ENCODE measurements around the gene MPLKIP.
"Not testable (repeated sequence)": the region's sequence is repeated elsewhere in the genome, so short reads cannot be mapped to it uniquely, and the experiment has no call there.

Gene MPLKIP

DNA sequence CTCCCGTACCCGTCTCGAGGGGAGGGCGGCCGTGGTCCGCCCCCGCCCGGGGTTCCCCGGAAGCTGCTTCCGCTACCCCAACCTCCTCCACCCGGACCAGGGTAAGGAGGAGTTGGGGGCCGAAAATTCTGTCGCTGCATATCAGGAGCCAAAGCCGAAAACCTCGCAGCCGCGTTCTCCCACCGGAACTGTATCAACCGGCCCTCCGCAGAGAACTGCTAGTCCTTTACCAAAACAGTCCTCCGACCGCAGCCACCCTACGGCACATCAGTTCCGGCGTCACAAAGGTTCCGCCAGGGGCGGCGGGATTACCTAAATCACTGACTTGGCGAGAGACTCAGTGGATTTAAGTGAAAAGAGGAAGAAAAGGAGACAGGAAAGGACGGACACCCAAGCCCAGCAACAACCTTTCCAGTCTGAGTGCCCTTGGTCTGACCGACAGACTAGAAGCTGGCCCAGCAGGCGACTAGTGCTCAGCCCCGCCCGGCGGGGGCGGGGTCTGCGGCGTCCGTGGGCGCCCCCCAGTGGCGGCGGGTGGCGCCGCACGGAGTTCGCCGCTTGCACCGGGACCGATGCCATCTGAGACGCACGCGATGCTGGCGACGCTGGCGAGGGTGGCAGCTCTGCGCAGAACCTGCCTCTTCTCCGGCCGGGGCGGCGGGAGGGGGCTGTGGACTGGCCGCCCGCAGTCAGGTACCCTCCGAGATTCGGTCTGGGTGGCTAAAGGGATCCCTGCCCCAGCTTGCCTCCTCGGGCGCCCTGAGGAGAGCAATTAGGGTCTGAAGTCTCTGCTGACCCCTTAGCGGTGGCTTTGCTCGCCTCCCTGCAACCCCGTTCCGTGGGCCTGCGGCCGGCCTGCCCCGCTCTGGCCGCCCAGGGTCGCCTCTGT, at the start of gene MPLKIP, which contains the start of gene SUGCT:
Gene MPLKIP, minus strand, starts transcription at position 195 of the 889 bp plus-strand sequence. Its CDS starts 55 bp downstream, at position 140.
Gene SUGCT, plus strand, starts transcription at position 578 of the 889 bp plus-strand sequence.
- DNase-seq (ENCODE audit: low spot score): peak; percentile 97

DNA sequence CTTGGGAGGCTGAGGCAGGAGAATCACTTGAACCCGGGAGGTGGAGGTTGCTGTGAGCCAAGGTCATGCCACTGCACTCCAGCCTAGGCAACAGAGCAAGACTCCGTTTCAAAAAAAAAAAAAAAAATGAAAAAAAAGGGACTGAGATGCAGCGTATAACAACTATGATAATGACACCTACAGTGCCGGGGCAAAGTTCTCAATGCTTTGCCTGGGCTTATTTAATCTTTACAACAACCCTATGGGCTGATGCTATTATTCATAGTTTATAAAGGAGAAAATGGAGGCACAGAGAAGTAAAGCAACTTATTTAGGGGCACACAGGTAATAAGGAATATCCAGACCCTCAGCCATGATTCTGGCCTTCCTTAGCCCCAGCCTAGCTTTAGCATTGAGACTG, 48.0 kb upstream of the MPLKIP start:
- DNase-seq (ENCODE audit: low spot score): no peak

DNA sequence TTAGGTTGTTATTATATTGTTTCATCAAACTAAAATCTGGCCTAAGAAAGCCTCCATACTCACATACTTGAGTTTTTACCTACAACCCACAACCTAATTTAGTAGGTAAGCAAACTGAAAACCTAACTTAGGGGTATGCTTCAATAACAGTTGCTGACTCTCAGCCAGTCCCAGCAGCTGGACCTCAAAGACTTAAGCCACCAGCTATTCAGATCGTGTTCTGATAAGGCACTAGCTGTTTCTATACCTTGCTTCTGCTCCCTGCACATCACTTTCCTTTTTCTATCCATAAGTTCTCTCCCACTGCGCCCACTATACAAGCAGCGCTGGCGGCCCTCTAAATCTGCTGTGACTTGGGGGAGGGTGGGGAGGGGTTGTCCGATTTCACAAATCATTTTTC, 42.6 kb upstream of the MPLKIP start:
- no peak for DNase-seq (ENCODE audit: low spot score)

DNA sequence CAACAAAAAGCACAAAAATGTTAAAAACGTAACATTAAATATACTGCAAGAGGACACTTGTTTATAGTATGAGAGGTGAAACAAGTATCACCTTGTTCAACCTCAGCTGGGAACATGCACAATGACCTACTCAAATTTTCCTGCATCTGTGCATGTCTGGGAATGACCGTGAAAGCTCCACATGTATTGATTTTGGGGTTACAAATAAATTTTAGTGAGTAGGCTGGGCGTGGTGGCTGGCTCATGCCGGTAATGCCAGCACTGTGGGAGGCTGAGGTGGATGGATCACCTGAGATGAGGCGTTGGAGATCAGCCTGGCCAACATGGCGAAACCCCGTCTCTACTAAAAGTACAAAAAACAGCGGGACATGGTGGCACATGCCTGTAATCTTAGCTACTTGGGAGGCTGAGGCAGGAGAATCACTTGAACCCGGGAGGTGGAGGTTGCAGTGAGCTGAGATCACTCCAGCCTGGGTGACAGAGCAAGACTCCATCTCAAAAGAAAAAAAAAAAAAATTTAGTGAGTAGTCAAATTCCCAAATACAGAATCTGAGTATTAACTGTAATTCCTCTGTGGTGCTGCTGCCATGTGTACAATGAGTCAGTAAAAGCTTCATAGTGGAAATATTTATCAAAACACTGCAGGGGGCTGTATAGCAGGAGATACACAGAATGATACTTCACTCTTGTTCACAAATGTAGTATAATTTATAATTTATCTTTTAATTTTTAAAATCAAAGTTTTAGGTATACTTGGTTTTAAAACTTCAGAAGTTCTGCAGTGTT, 41.5 kb upstream of the MPLKIP start:
- peak; percentile 58 for DNase-seq (ENCODE audit: low spot score)

DNA sequence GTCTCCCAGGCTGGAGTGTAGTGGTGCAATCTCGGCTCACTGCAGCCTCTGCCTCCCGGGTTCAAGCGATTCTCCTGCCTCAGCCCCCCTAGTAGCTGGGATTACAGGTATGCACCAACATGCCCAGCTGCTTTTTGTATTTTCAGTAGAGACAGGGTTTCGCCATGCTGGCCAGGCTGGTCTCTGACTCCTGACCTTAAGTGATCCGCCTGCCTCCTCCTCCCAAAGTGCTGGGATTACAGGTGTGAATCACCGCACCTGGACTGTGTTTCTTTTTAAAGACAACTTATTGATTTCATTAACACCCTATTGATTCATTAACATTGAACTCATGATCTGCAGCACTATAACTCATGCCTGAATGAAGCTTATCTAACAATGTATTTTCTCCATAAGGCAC, 40.8 kb upstream of the MPLKIP start:
- DNase-seq (ENCODE audit: low spot score): not testable (repeated sequence)

DNA sequence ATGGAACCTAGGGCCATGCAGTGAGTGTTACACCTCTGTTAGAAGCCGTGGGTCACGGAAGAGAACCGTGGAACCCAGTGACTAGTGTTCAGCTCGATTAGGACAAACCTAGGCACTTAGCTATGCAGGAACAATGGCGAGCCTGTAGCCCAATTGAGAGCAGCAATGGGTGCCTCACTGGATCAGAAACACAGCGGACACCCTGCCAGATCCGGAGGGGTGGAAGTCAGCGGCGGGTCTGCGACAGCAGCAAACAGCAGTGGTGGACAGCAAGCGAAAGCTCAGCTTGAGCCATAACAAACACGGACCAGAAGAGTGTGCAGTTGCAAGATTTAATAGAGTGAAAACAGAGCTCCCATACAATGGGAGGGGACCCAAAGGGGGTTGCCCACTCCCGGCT, 38.7 kb upstream of the MPLKIP start:
- DNase-seq (ENCODE audit: low spot score): not testable (repeated sequence)

DNA sequence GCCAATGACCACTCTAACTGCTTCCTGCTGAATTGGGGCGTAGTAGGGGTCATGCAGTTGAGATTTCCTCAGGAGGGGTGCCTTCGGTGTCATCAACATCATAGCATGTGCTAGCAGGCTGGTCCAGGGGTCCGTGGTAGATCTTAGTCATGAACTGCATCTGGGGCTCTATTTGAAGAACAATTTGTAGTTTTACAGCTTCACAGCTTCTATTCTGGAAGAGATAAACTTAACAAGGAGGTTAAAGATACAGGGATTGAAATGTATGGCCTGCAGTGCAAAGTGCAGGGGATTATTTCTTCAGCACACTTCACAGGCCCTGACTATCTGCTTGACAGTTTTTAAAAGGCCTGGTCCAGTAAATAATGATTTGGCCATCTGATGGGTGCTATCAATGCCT, 33.8 kb upstream of the MPLKIP start:
- not testable (repeated sequence) for DNase-seq (ENCODE audit: low spot score)

DNA sequence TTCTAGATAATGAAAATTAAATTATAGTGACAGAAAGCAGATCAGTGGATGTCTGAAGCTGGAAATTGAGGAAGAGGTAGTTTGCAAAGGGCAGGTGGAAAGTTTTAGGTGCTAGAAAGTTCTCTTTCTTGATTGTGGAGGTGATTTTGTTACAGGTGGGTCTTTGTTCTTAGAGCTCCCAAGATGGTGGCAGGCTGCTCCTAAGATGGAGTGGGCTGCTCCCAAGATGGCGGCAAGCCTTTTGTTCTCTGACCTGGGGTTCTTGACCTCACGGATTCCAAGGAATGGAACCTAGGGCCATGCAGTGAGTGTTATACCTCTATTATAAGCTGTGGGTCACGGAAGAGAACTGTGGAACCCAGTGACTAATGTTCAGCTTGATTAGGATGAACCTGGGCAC, 32.9 kb upstream of the MPLKIP start:
- DNase-seq (ENCODE audit: low spot score): no peak

DNA sequence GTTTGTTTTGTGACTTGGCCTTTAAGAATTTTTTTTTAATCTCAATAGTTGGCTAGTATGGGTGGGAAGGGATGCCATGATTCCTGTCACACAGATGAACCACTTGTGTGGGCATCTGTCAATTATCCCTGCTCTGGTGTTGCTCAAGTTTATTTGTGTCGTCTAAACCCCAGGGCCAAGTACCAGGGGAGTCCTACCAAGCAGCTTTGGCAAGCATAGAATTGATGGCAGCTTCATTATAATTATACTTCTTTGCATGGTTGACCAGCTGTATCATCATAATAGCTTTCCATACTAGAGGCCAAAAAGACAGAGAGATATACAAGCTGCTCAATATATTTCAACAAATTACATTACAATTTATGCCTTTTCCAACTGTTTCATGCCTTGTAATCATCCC, 30.8 kb upstream of the MPLKIP start:
- no peak for DNase-seq (ENCODE audit: low spot score)

DNA sequence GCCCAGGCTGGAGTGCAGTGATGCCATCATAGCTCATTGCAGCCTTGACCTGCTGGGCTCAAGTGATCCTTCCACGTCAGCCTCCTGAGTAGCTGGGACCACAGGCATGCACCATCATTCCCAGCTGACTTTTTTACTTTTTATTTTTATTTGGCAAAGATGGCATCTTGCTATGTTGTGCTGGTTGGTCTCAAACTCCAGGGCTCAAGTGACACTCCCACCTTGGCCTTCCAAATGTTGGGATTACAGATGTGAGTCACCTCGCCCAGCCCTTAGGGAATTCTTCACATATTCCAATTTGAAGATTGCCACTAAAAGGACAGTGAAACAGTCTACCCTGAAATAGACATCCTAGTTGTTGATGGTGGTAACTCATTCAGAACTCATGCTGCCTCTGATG, 28.1 kb upstream of the MPLKIP start:
- DNase-seq (ENCODE audit: low spot score): no peak

DNA sequence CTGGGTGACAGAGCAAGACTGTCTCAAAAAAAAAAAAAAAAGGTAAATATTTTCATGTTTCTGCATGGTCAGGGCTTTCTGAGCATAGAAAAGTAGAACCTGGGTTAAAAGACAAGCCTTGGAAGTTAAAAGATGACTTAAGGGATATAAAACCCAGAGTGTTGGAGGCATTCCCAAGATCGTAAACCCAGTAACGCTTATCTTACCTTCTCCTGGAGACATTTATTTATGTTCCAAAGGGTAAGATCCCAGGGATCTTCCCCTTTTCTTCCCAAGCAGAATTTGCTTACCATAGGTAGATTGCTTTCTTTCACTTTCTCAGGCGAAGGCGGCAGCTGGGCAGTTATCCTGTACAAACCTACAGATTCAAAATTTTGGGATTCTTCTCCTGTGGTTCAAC, 22.6 kb upstream of the MPLKIP start:
- DNase-seq (ENCODE audit: low spot score): no peak

DNA sequence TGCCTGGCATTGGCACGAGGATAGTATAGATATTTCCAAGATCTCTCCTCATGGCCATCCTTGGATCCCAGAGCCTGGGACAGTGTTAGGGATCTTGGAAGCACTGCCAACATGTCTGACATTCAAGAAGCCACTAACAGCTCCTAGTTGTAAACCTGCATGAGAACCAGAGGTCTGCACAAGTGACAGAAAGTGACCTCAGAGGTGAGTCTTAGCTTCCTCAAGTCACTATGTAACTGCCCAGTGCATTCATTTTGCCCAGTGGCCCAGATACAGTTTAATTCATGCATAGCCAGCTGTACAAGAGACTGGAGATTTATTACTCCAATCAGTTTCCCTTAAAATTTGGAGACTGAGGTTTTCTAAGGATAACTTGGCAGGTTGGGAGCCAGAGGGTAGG, 17.1 kb upstream of the MPLKIP start:
- no peak for DNase-seq (ENCODE audit: low spot score)

DNA sequence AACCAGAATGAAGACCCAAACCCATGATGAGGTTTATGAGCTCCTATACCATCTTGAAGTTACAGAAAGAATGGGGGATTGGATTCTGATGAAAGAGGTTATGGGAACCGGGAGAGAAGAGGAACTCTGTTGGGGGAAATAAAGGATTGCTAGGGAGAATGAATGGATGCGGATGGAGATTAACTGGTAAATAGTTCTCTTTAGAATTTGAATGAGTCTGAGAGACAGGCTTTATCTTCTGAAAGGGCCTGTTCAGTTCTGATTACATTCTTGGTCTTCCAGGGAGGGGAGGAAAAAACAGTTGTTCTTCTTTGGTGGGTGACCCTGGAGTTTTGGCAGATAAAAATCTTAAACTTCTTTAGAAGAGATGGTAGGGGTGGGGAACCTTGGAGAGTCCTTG, 14.2 kb upstream of the MPLKIP start:
- no peak for DNase-seq (ENCODE audit: low spot score)

DNA sequence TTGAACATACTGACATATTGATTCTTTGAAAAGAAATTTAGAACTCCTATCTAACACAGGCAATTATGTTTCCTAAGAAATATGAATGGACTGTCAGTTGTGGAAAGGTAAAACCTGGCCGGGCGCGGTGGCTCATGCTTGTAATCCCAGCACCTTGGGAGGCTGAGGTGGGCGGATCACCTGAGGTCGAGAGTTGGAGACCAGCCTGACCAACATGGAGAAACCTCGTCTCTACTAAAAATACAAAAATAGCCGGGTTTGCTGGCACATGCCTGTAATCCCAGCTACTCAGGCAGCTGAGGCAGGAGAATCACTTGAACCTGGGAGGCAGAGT, 13.8 kb upstream of the MPLKIP start:
- DNase-seq (ENCODE audit: low spot score): not testable (repeated sequence)

DNA sequence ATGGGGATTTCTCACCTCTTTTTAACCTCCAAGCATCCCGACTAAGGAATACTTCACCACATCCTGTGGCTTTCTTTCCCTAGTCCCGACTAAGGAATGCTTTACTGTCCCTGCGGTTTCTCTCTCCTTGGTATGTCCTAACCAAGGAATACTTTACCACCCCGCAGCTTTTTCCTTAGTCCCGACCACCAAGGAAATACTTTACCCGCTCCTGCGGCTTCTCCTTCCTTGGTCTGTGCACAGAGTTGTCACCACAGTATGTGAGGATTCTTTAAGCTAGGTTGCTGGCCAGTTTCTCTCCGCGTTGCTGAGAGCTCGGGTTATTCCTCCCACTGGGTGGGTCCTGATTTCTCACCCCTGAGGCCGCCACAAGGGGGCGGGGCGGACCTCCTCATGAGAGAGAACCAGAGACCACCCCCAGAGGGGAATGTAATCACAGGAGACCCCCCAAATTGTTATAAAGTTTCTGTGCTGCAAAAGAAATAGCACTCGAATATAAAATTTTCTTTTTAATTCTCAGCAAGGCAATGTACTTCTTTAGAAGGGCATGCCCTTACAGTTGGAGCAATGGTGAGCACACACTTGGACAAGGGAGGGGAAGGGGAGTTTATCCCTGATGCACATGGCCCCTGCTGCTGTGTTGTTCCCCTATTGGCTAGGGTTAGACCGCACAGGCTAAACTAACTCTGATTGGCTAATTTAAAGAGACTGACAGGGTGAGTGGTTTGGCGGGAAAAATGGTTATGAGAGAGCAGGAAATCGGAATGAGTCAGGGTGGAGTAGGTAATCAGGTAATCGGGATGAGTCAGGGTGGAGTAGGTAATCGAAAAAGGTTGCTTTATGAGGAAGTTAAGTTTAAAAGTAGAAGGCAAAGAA, 13.2 kb upstream of the MPLKIP start:
- no peak for DNase-seq (ENCODE audit: low spot score)

DNA sequence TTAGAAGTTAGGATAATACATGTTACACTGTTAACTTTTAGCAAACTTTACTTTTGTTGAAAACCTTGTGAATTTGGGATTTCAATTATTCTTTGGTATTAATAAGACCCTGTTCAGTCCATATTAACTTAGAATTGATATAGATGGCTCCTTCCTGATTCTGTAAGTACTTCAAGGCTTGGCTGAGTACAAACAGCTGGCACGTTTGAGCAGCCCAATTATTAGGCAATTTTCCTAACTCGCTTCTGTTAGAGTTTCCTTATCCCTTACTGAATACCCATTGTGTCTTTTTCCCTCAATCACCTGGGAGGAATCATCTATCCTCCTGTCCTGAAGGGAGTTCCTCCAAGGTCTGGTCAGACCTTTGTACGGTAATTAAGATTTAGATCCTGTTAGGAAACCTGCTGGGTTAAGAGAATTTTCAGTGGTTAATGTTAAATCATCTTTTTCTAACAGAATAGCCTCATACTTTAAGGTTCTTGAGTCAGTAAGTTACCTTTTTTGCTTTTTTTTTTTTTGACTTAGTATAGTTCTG, 11.2 kb upstream of the MPLKIP start:
- not testable (repeated sequence) for DNase-seq (ENCODE audit: low spot score)

DNA sequence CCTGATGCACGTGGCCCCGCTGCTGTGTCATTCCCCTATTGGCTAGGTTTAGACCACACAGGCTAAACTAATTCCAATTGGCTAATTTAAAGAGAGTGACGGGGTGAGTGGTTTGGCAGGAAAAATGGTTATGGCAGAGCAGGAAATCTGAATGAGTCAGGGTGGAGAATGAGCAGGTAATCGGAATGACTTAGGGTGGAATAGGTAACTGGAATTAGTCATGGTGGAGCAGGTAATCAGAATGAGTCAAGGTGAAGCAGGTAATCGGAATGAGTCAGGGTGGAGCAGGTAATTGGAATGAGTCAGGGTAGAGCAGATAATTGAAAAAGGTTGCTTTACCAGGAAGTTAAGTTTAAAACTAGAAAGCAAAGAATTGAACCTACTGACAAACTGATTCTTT, 7.5 kb upstream of the MPLKIP start:
- DNase-seq (ENCODE audit: low spot score): not testable (repeated sequence)

DNA sequence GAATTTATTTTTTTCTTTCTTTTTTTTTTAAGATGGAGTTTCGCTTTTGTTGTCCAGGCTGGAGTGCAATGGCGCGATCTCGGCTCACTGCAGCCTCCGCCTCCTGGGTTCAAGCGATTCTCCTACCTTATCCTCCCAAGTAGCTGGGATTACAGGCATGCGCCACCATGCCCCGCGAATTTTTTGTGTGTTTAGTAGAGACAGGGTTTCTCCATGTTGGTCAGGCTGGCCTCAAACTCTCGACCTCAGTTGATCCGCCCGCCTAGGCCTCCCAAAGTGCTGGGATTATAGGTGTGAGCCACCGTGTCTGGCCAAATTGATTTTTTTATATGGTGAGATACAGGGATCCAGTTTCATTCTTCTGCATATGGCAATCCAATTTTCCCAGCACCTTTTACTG, 5.5 kb upstream of the MPLKIP start:
- not testable (repeated sequence) for DNase-seq (ENCODE audit: low spot score)

DNA sequence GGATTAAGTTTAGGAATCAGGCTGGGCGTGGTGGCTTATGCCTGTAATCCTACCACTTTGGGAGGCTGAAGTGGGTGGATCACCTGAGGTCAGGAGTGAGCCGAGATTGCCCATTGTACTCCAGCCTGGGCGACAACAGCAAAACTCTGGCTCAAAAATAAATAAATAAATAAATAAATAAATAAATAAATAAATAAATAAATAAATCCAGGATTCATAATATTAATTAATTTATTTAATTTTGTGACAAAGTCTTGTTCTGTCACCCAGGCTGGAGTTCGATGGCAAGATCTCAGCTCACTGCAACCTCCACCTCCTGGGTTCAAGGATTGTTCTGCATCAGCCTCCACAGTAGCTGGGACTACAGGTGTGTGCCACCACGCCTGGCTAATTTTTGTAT, 4.6 kb upstream of the MPLKIP start:
- DNase-seq (ENCODE audit: low spot score): no peak

DNA sequence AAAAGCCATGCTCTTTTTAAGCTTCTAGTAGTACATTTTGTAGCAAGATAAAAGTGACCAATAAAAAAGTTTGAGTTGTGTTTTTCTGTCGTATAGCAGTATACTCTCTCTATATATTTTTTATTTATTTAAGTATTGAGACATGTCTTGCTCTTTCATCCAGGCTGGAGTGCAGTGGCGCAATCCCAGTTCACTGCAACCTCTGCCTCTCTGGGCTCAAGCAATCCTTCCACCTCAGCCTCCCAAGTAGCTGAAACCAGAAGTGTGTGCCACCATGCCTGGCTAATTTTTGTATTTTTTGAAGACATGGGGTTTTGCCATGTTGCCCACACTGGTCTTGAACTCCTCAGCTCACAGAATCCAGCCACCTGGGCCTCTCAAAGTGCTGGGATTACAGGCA, 3.1 kb upstream of the MPLKIP start:
- DNase-seq (ENCODE audit: low spot score): no peak

DNA sequence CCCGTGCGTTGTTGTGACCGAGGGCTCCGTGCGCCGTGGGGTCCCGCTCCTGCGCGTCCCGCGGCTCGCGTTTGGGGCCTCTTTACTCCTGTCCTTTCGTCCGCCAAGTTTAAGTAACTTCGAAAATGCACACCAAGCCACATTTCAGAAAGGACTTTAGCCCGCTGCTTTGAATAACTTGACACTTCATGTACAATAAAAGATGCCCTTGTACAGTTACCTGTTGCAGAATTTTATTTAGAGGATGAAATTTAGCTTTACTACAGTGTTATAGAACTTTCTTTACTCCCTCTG, 842 bp upstream of the MPLKIP start:
- no peak for DNase-seq (ENCODE audit: low spot score)
